HG03520 (cell line): Measurements from ENCODE around the gene UBTD2.
"Not testable (repeated sequence)": the region's sequence is repeated elsewhere in the genome, so short reads cannot be mapped to it uniquely, and the experiment has no call there.

Experiments
- ATAC-seq: cut with Tn5 transposase; IDR thresholded peaks from one replicate; pipeline ENCODE4 v1.9.1; 2021; ENCODE audit warnings: mild to moderate bottlenecking, moderate library complexity; ENCODE audit not compliant: unreplicated experiment

UBTD2 gene

GRCh38 chr5:172199446-172199845 lies 84.1 kb downstream of the UBTD2 start:
- no peak for ATAC-seq

DNA sequence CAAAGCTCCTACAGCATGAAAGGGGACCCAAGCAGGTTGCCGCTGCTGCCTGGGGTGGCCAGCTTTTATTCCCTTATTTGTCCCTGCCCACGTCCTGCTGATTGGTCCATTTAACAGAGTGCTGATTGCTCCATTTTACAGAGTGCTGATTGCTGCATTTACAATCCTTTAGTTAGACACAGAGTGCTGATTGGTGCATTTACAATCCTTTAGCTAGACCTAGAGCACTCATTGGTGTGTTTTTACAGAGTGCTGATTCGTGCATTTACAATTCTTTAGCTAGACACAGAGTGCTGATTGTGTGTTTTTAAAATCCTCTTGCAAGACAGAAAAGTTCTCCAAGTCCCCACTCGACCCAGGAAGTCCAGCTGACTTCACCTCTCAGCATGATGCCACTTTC lies 85.8 kb downstream of the UBTD2 start:
- not testable (repeated sequence) for ATAC-seq

DNA sequence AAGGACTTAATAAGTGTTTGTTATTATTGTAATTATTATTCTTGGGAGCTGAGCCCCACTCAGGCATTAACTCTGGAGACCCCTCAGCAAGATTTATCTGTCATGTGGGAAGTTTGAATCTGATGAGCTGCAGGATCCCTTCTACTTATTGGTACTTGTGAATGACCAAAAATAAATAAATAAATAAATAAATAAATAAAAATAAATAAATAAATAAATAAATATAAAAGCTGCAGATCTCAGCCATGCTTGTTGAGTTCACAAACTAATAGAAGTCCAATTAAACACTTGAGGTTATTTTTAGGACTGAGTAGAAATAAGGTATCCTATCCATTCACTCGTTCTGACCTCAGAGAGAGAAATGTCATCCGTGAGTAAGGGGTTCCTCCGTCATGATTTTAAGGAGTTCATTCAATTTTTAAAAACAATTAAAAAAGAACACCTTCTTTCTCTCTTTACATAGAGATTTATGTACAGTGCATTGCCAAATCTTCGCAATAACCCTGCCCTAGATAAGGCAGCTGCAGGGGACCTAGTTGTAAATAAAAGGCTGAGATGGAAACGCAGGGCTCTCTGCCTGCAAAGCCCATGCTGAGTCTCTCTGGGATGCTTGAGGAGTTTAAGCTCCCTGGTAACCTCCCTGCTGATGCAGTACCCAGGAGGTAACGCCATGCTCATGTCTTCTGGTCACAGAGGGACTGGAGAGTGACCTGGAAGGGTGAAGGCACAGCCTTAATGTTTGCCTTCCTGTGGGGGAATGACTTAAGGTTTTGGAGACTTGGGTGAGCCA lies 88.4 kb downstream of the UBTD2 start:
- no peak for ATAC-seq

DNA sequence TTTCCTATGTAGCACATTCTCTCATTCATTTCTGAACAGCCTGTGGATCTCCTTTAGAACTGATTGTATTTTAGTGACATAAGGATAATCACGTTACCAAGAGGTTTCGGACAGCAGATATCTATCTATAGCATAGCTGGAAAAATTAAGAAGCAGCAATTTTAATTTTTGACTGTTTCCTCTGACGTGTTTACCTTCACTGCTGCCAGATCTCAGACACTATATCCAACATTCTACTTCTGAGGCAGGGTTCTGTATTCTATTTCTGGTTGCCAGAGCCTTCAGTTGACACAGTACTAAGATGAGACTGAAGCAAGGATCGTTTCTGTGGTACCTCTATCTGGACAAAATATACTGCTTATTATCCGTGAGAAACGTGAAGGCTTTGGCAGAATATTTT lies 89.7 kb downstream of the UBTD2 start, which contains the start of gene EFCAB9:
EFCAB9 (plus strand) TSS at position 301 of the 400 bp plus-strand sequence; CDS start at position 302, 1 bp downstream.
- ATAC-seq: no peak

GRCh38 chr5:172189693-172190296 lies 93.8 kb downstream of the UBTD2 start:
- no peak for ATAC-seq

GRCh38 chr5:172188893-172189692 lies 94.5 kb downstream of the UBTD2 start:
- ATAC-seq: no peak

GRCh38 chr5:172188033-172188892 lies 95.3 kb downstream of the UBTD2 start, which contains the start of gene STK10:
Gene STK10, minus strand, starts transcription at chr5:172188224. Its CDS starts 182 bp downstream, at chr5:172188042.
- peak; percentile 59 for ATAC-seq

GRCh38 chr5:172187118-172188032 lies 96.2 kb downstream of the UBTD2 start:
- ATAC-seq: peak; percentile 22

DNA sequence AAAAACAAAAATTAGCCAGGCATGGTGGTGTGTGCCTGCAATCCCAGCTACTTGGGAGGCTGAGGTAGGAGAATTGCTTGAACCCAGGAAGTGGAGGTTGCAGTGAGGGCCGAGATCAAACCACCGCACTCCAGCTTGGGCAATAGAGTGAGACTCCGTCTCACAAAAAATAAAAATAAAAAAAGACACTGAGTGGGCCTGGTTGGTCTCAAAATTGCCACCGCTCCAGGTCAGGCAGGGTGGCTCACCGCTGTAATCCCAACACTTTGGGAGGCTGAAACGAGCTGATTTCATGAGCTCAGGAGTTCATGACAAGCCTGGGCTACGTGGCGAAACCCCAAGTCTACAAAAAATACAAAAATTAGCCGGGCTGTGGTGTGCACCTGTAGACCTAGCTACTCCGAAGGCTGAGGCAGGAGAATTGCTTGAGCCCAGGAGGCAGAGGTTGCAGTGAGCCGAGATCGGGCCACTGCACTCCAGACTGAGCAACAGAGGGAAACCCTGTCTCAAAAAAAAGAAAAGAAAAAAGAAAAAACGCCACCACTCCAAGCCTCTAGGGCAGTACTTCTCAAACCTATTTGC lies 97.4 kb downstream of the UBTD2 start:
- ATAC-seq: no peak

GRCh38 chr5:172185096-172185461 lies 98.5 kb downstream of the UBTD2 start:
- ATAC-seq: no peak

DNA sequence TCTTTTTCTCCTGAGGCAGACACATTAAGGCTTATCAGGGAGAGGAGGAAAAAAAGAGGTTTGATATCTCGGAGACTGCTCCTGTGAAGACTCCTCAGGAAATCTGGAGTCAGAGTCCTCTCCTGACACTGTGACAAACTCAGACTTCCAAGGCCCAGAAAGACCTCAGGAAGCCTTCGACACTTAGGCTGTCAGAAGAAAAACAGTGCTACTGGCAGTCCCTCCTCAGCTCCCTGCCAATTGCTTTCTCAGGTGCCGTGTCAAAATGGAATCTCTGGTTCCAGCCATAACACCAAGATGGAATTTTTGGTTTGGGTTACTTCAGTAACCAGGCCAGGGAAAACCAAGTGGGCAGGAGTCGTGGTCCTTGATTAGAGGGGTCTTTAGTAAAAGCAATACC lies 99.7 kb downstream of the UBTD2 start:
- ATAC-seq: no peak

DNA sequence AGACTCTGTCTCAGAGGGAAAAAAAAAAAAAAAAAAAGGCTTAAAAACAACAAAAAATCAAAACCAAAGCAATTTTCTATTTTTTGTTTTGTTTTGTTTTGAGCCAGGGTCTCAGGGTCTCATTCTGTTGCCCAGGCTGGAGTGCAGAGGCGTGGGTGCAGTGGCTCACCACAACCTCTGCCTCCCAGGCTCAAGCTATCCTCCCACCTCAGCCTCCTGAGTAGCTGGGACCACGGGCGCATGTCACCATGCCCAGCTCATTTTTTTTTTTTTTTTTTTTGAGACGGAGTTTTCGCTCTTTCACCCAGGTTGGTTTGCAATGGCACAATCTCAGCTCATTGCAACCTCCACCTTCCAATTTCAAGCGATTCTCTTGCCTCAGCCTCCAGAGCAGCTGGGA lies 101.3 kb downstream of the UBTD2 start:
- ATAC-seq: no peak

- no peak for ATAC-seq
Observed at GRCh38 chr5:172180936-172181335, 102.6 kb downstream of the UBTD2 start.

GRCh38 chr5:172178991-172179989 lies 104.3 kb downstream of the UBTD2 start:
- no peak for ATAC-seq

DNA sequence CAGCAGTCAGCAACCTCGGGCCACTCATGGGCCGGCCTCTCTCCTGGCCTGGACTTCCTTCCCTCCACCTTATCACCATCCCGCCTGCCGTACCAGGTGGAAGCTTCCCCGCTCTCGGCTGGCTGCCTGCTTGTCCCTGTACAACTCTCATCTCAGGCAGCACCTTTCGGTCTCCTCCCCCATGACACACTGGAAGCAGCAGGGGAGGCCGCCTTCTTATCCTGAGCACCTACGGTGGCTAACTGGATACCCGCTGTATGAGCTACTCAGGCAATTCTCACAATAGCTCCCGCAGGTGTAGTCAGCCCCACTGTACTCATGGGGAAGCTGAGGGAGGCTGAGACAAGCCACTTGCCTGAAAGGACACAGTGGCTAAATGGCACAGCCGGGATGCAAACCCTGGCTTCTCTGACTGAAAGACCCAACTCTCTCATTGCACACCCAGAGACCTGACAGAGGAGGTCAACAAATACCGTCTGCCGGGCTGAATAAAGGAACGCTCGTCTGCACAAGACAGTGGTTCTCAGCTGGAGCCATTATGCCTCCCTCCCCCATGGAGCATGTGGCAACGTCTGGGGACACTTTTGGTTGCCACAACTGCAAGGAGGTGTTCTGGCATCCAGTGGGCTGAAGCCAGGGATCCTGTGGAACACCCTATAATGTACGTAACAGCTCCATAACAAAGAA lies 105.1 kb downstream of the UBTD2 start:
- no peak for ATAC-seq

DNA sequence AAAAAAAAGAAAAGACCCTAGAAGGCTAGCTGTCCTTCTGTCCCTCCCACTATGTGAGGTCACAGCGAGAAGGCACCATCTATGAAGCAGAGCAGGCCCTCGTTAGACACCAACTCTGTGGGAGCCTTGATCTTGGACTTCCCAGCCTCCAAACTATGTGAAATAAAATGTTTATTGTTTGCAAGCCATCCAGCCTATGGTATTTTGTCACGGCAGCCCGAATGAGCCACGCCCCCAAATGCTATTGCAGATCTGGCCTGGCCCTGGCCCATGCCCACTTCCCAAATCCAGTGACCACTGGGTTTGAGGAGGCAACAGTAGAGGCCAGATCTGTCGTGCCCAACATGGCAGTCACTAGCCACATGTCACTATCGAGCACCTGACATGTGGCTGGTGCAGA lies 106.4 kb downstream of the UBTD2 start:
- ATAC-seq: no peak

DNA sequence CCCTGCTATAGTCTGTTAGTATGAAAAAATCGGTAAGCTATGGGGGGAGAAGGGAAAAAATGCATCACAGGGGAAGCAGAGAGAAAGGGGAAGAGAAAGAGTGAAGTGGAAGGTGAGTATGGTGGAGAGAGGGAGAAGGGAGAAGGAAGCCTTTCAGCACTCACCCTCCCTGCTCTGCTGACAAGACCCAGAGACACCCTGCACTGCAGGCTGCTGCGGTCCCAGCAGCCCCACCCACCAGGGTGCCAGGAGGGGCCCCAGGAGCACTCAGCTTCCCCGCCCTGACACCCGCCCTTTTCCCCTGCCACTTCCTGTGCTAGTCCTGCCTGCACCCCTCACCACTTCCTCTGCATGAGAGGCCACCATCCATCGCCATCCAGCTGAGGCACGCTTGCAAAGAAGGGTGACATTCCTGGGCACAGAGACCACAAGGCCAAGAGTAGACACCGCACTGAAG lies 108.3 kb downstream of the UBTD2 start:
- peak; percentile 53 for ATAC-seq
